ENCODE measurements around the gene IL17RD.

- TF ChIP-seq, protein P1, sequence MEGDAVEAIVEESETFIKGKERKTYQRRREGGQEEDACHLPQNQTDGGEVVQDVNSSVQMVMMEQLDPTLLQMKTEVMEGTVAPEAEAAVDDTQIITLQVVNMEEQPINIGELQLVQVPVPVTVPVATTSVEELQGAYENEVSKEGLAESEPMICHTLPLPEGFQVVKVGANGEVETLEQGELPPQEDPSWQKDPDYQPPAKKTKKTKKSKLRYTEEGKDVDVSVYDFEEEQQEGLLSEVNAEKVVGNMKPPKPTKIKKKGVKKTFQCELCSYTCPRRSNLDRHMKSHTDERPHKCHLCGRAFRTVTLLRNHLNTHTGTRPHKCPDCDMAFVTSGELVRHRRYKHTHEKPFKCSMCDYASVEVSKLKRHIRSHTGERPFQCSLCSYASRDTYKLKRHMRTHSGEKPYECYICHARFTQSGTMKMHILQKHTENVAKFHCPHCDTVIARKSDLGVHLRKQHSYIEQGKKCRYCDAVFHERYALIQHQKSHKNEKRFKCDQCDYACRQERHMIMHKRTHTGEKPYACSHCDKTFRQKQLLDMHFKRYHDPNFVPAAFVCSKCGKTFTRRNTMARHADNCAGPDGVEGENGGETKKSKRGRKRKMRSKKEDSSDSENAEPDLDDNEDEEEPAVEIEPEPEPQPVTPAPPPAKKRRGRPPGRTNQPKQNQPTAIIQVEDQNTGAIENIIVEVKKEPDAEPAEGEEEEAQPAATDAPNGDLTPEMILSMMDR (IDR thresholded peaks at IDR 0.05): no peak
- no peak for TF ChIP-seq POLR2A (IDR thresholded peaks at IDR 0.05)
These were observed 32.0 kb downstream of the IL17RD start for GRCh38 chr3:57133157-57133556.
